OCI-LY7 (cell line): ENCODE measurements around the gene SUDS3. TPM values are rescaled to one million over a fixed set of nuclear protein-coding genes. Genes with fewer than 3 reads are reported as not detected.
"Not testable (repeated sequence)": the region's sequence is repeated elsewhere in the genome, so short reads cannot be mapped to it uniquely, and the experiment has no call there.

Experiments used
- BruUV-seq: library from RNA; stranded (reverse); fragments of 400-500 nt; replicated peaks from 2 replicates; lab custom pipeline; 2021; lab: Mats Ljungman, UMichigan
- CTCF ChIA-PET: fragments of 300-600 bp; sonication (Branson Sonifier 250); formaldehyde crosslinking; loops from one replicate; lab custom pipeline; 2022; ENCODE audit warnings: antibody characterized with exemption; ENCODE audit not compliant: unreplicated experiment; lab: Charles Lee
- POLR2A ChIA-PET: fragments of 300-600 bp; sonication (Branson Sonifier 250); formaldehyde crosslinking; loops from one replicate; lab custom pipeline; 2022; ENCODE audit warnings: antibody characterized with exemption; lab: Charles Lee
- DNase-seq: peaks from one replicate; pipeline ENCODE4 v3.0.0-alpha.2; 2015; ENCODE audit warnings: low spot score
- H2AFZ ChIP-seq: fragments of 200-600 bp; sonication (generic), shearing (Covaris generic); 2 replicates; pipeline ENCODE4 v1.6.1; 2014; ENCODE audit warnings: mild to moderate bottlenecking, antibody characterized with exemption, low read length, moderate library complexity
- H3K27ac ChIP-seq: fragments of 200-600 bp; sonication (generic); 2 replicates; pipeline ENCODE4 v1.5.1; 2014; ENCODE audit warnings: mixed run types, low read depth, mild to moderate bottlenecking, moderate library complexity, low read length, inconsistent platforms; ENCODE audit not compliant: poor library complexity, severe bottlenecking
- H3K36me3 ChIP-seq: fragments of 200-600 bp; sonication (generic); 2 replicates; pipeline ENCODE4 v1.6.1; 2014; ENCODE audit warnings: mild to moderate bottlenecking, antibody characterized with exemption, low read length, moderate library complexity, mixed read lengths; ENCODE audit not compliant: insufficient read depth
- H3K4me1 ChIP-seq: fragments of 200-600 bp; sonication (generic); 2 replicates; pipeline ENCODE4 v1.5.1; 2014; ENCODE audit warnings: mild to moderate bottlenecking, low read length; ENCODE audit not compliant: insufficient read depth, poor library complexity, severe bottlenecking
- H3K4me2 ChIP-seq: fragments of 200-600 bp; sonication (generic); 2 replicates; pipeline ENCODE4 v1.6.1; 2014; ENCODE audit warnings: mild to moderate bottlenecking, low read length
- H3K4me3 ChIP-seq: fragments of 200-600 bp; sonication (generic); 2 replicates; pipeline ENCODE4 v1.5.1; 2014; ENCODE audit warnings: mild to moderate bottlenecking, low read depth, low read length; ENCODE audit not compliant: poor library complexity, severe bottlenecking
- H3K79me2 ChIP-seq: fragments of 200-600 bp; sonication (generic); 2 replicates; pipeline ENCODE4 v1.6.1; 2016; ENCODE audit warnings: low read depth, mild to moderate bottlenecking, low read length, moderate library complexity, mixed read lengths; ENCODE audit not compliant: insufficient read depth
- H3K9me2 ChIP-seq: fragments of 200-600 bp; sonication (generic); 2 replicates; pipeline ENCODE4 v1.6.1; 2016; ENCODE audit warnings: mild to moderate bottlenecking, low read length, mixed read lengths; ENCODE audit not compliant: insufficient read depth
- H3K9me3 ChIP-seq: fragments of 200-600 bp; sonication (generic); 2 replicates; pipeline ENCODE4 v1.6.1; 2014; ENCODE audit warnings: mild to moderate bottlenecking, mixed run types, low read length, mixed read lengths
- H4K20me1 ChIP-seq: fragments of 200-600 bp; sonication (generic); 2 replicates; pipeline ENCODE4 v1.6.1; 2014; ENCODE audit warnings: mild to moderate bottlenecking, antibody characterized with exemption, low read length, moderate library complexity, mixed read lengths; ENCODE audit not compliant: insufficient read depth
- EZH2phosphoT487 ChIP-seq: fragments of 200-600 bp; sonication (generic); IDR thresholded peaks from 2 replicates; pipeline ENCODE4 v1.6.1; 2018; ENCODE audit warnings: low read depth, borderline replicate concordance, mild to moderate bottlenecking, mixed run types, antibody characterized with exemption, low read length, moderate library complexity, mixed read lengths
- intact Hi-C: fragments of 100-400 bp; cut with micrococcal nuclease; formaldehyde crosslinking; loops from one replicate; pipeline ENCODE4 v1.10.0; 2022; ENCODE audit not compliant: unreplicated experiment
- total RNA-seq, 2 experiments: library from RNA; depleted of rRNA in 1 of 2; stranded (reverse); fragments of >200 nt in 1 of 2; shearing (Covaris generic) in 1 of 2; gene quantifications; 2 replicates each; pipeline ENCODE4 v1.2.3, GENCODE V29; 2014 to 2022
- TF ChIP-seq, protein P1 (sequence below): fragments of 200-600 bp; sonication (generic); conservative IDR thresholded peaks from 2 replicates; pipeline ENCODE4 v1.5.1; 2014; ENCODE audit warnings: mild to moderate bottlenecking, antibody characterized with exemption, low read length, moderate library complexity, mixed read lengths

The SUDS3 gene
- total RNA-seq, 2 experiments from 2014 or later = 34.4 to 39.1 TPM

DNA sequence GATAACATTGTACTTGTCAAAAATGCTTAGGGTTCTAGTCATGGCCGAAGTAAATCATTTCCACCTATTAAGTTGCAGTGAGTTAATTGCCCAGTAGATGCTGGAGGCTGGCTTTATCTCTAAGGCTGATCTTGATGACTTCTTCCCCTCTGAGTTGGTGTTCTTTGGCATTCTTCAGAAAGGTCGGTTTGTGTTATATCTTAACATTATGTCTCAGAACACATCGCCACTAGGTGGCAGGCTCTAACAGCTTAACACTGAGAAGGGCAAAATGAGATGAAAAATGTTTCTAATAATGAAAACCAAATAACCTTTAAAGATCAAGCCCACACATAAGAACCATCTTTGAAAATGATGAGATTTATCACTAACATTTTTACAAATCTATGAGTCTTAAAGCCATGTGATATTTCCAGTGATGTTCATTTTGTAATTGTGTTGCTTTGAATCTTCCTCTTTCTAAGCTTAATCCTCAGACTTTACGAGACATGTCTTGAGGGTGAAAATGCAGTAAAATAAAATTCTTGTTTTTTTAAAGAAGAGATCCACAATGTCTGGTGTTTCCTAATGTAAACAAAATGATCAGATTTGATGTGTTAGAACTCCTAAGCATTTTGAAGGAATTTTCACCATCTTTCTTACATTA, 28.6 kb downstream of the SUDS3 start:
- ChIA-PET CTCF (no interaction called here), POLR2A (interaction anchor here (0.5 kb wide), 1 partner anchor 10 kb away, joined by 5 read pairs; no protein-coding TSS in a partner anchor)
- peaks cover 90% of the 10 kb centered on the region for H3K36me3 ChIP-seq
- no peaks in the 10 kb centered on the region for H3K79me2 ChIP-seq
- H4K20me1 ChIP-seq = peaks cover 10% of the 10 kb centered on the region; the same call in 1 of the 2 replicates
- no TSS peak for BruUV-seq
- no peaks in the 10 kb centered on the region for H3K9me2 ChIP-seq
- DNase-seq = peak; percentile 63
- no peak overlapping the region for H2AFZ ChIP-seq
- no peak overlapping the region for H3K4me3 ChIP-seq
- H3K4me1 ChIP-seq = no peaks in the 10 kb centered on the region
- no peaks in the 10 kb centered on the region for H3K9me3 ChIP-seq
- no peak overlapping the region for H3K4me2 ChIP-seq
- intact Hi-C loops = loop anchor here (10.0 kb wide), 1 partner anchor 310 kb away; no protein-coding TSS in a partner anchor
- TF ChIP-seq, protein P1, sequence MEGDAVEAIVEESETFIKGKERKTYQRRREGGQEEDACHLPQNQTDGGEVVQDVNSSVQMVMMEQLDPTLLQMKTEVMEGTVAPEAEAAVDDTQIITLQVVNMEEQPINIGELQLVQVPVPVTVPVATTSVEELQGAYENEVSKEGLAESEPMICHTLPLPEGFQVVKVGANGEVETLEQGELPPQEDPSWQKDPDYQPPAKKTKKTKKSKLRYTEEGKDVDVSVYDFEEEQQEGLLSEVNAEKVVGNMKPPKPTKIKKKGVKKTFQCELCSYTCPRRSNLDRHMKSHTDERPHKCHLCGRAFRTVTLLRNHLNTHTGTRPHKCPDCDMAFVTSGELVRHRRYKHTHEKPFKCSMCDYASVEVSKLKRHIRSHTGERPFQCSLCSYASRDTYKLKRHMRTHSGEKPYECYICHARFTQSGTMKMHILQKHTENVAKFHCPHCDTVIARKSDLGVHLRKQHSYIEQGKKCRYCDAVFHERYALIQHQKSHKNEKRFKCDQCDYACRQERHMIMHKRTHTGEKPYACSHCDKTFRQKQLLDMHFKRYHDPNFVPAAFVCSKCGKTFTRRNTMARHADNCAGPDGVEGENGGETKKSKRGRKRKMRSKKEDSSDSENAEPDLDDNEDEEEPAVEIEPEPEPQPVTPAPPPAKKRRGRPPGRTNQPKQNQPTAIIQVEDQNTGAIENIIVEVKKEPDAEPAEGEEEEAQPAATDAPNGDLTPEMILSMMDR = peak; percentile 98
- TF ChIP-seq EZH2phosphoT487 = no peak
- no peak overlapping the region for H3K27ac ChIP-seq

DNA sequence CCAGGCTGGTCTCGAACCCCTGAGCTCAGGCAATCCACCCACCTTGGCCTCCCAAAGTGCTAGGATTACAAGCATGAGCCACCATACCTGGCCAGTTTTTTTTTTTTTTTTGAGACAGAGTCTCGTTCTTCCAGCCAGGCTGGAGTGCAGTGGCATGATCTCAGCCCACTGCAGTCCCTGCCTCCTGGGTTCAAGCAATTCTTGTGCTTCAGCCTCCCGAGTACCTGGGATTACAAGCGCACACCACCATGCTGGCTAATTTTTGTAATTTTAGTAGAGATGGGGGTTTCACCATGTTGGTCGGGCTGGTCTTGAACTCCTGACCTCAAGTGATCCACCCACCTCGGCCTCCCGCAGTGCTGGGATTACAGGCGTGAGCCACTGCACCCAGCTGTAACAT, 31.9 kb downstream of the SUDS3 start:
- DNase-seq, H2AFZ ChIP-seq, H3K4me3 ChIP-seq, H3K4me2 ChIP-seq, H3K9me2 ChIP-seq, H3K79me2 ChIP-seq, H3K27ac ChIP-seq, BruUV-seq, H3K9me3 ChIP-seq, H3K4me1 ChIP-seq, CTCF ChIA-PET: not testable (repeated sequence)
- H4K20me1 ChIP-seq = peaks cover 10% of the 10 kb centered on the region; the same call in 1 of the 2 replicates
- intact Hi-C loops = loop anchor here (10.0 kb wide), 1 partner anchor 307 kb away; no protein-coding TSS in a partner anchor
- peaks cover 88% of the 10 kb centered on the region for H3K36me3 ChIP-seq
- POLR2A ChIA-PET = interaction anchor here (0.5 to 0.7 kb wide), 2 partner anchors 264 to 1115 kb away, joined by 3 to 4 read pairs; no protein-coding TSS in a partner anchor

DNA sequence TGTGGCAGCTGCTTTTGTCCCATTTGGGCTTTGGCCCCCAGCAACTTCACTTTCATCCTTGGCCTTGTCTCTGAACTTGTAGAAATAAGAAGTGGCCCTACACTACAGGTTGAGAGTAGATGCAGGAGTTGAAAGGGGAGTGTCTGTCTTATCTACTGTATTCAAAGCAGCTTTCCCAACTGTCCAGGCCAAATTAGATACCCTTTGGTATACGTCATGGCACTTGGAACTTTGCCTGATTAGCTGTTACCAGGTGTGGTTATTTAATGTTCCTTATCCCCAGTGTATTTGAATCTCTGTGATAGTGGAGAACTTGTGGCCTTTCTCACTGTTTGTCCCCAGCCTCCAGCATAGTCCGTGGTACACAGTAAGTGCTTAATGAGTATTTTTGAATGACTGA, 33.5 kb downstream of the SUDS3 start:
- BruUV-seq = no TSS peak
- 0 out of 2 replicates have a peak, but pooled peaks cover 4% of the 10 kb centered on the region for H3K9me3 ChIP-seq
- CTCF ChIA-PET = no interaction called here
- H2AFZ ChIP-seq = no peak overlapping the region
- H3K9me2 ChIP-seq = no peaks in the 10 kb centered on the region
- no peak for DNase-seq
- no peak overlapping the region for H3K27ac ChIP-seq
- H3K79me2 ChIP-seq = no peaks in the 10 kb centered on the region
- POLR2A ChIA-PET = no interaction called here
- peaks cover 90% of the 10 kb centered on the region for H3K36me3 ChIP-seq
- no peak overlapping the region for H3K4me2 ChIP-seq
- H3K4me3 ChIP-seq = no peak overlapping the region
- H4K20me1 ChIP-seq = peaks cover 10% of the 10 kb centered on the region; the same call in 1 of the 2 replicates
- H3K4me1 ChIP-seq = no peaks in the 10 kb centered on the region
- intact Hi-C loops = loop anchor here (10.0 kb wide), 1 partner anchor 305 kb away; no protein-coding TSS in a partner anchor
- TF ChIP-seq EZH2phosphoT487 = no peak
- TF ChIP-seq, protein P1 = no peak
